Calu3 (cell line): Measurements from ENCODE around the gene NIT2. TPM values are rescaled to one million over a fixed set of nuclear protein-coding genes. Genes with fewer than 3 reads are reported as not detected.

Experiments used
- BruUV-seq: library from RNA; stranded (reverse); fragments of 400-500 nt; replicated peaks from 2 replicates; lab custom pipeline; 2021; lab: Mats Ljungman, UMichigan
- CTCF ChIA-PET: fragments of 300-600 bp; sonication (Branson Sonifier 250); formaldehyde crosslinking; loops from one replicate; lab custom pipeline; 2022; ENCODE audit warnings: antibody characterized with exemption; lab: Charles Lee
- DNase-seq: peaks from one replicate; pipeline ENCODE4 v3.0.0; 2022
- H3K27ac Mint-ChIP-seq: one replicate; pipeline ENCODE4 v1.8.0; 2022; ENCODE audit warnings: mixed read lengths; ENCODE audit not compliant: unreplicated experiment
- H3K27me3 Mint-ChIP-seq: one replicate; pipeline ENCODE4 v1.8.0; 2022; ENCODE audit warnings: mixed read lengths; ENCODE audit not compliant: unreplicated experiment
- H3K36me3 Mint-ChIP-seq: one replicate; pipeline ENCODE4 v1.8.0; 2022; ENCODE audit warnings: mild to moderate bottlenecking, moderate library complexity, mixed read lengths; ENCODE audit not compliant: insufficient read depth, unreplicated experiment
- H3K4me1 Mint-ChIP-seq: one replicate; pipeline ENCODE4 v1.8.0; 2022; ENCODE audit warnings: mild to moderate bottlenecking, low read depth, mixed read lengths; ENCODE audit not compliant: unreplicated experiment
- H3K4me3 Mint-ChIP-seq: one replicate; pipeline ENCODE4 v1.8.0; 2022; ENCODE audit warnings: mild to moderate bottlenecking, low read depth, moderate library complexity, mixed read lengths; ENCODE audit not compliant: unreplicated experiment
- H3K9me3 Mint-ChIP-seq: one replicate; pipeline ENCODE4 v1.8.0; 2022; ENCODE audit warnings: low read depth, mixed read lengths; ENCODE audit not compliant: unreplicated experiment
- intact Hi-C: fragments of 100-400 bp; cut with micrococcal nuclease; formaldehyde crosslinking; loops from one replicate; pipeline ENCODE4 v1.10.0; 2022; ENCODE audit not compliant: unreplicated experiment
- total RNA-seq: library from RNA; stranded (reverse); gene quantifications from 2 replicates; pipeline ENCODE4 v1.2.3, GENCODE V29; 2022
- TF ChIP-seq, protein P1 (sequence below): fragments of 200-600 bp; IDR thresholded peaks from one replicate; pipeline ENCODE4 v1.8.0; 2022; ENCODE audit warnings: antibody characterized with exemption; ENCODE audit not compliant: unreplicated experiment

Gene NIT2
- total RNA-seq, 1 experiment from 2014 or later: 57.4 TPM

DNA sequence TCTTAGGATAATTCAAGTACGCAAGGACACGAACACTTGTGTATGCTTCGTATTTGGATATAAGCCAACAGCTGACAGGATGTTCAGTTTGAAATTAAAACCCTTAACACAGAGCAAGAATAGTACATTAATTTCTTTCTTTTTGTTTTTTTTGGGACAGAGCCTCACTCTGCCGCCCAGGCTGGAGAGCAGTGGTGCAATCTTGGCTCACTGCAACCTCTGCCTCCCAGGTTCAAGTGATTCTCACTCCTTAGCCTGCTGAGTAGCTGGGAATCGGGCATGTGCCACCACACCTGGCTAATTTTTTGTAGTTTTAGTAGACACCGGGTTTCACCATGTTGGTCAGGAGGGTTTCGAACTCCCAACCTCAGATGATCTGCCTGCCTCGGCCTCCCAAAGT lies 33.9 kb downstream of the NIT2 start:
- Mint-ChIP-seq H3K27ac (no peak overlapping the region), H3K27me3 (no peaks in the 10 kb centered on the region), H3K36me3 (peaks cover 31% of the 10 kb centered on the region), H3K4me1 (no peaks in the 10 kb centered on the region), H3K9me3 (no peaks in the 10 kb centered on the region), H3K4me3 (no peak overlapping the region)
- CTCF ChIA-PET: no interaction called here
- BruUV-seq: no TSS peak
- intact Hi-C loops: no loop called here
- TF ChIP-seq, protein P1, sequence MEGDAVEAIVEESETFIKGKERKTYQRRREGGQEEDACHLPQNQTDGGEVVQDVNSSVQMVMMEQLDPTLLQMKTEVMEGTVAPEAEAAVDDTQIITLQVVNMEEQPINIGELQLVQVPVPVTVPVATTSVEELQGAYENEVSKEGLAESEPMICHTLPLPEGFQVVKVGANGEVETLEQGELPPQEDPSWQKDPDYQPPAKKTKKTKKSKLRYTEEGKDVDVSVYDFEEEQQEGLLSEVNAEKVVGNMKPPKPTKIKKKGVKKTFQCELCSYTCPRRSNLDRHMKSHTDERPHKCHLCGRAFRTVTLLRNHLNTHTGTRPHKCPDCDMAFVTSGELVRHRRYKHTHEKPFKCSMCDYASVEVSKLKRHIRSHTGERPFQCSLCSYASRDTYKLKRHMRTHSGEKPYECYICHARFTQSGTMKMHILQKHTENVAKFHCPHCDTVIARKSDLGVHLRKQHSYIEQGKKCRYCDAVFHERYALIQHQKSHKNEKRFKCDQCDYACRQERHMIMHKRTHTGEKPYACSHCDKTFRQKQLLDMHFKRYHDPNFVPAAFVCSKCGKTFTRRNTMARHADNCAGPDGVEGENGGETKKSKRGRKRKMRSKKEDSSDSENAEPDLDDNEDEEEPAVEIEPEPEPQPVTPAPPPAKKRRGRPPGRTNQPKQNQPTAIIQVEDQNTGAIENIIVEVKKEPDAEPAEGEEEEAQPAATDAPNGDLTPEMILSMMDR: no peak
- no peak for DNase-seq

DNA sequence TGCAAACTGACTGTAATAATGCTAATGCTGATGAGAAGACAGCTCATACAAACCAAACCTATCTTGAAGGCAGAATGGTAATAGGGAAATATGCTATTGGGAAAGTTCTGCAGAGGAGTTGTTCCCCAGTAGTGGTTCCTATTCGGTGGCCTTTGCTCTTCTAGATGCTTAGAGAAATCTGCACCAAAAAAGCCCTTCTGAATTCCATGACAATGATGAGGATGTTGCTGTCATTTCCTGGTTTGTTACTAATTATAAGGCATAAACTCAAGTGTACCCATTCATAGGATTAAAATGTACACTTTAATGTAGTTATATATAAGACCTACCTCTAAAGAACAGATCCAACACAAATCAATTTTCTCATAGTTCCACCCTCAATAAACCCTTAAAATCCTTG lies 36.2 kb downstream of the NIT2 start:
- no peaks in the 10 kb centered on the region for H3K9me3 Mint-ChIP-seq
- no peaks in the 10 kb centered on the region for H3K4me1 Mint-ChIP-seq
- CTCF ChIA-PET: no interaction called here
- no peak overlapping the region for H3K27ac Mint-ChIP-seq
- no peak overlapping the region for H3K4me3 Mint-ChIP-seq
- no peak for DNase-seq
- intact Hi-C loops: no loop called here
- BruUV-seq: no TSS peak
- TF ChIP-seq, protein P1: no peak
- no peaks in the 10 kb centered on the region for H3K27me3 Mint-ChIP-seq
- H3K36me3 Mint-ChIP-seq: peaks cover 31% of the 10 kb centered on the region

DNA sequence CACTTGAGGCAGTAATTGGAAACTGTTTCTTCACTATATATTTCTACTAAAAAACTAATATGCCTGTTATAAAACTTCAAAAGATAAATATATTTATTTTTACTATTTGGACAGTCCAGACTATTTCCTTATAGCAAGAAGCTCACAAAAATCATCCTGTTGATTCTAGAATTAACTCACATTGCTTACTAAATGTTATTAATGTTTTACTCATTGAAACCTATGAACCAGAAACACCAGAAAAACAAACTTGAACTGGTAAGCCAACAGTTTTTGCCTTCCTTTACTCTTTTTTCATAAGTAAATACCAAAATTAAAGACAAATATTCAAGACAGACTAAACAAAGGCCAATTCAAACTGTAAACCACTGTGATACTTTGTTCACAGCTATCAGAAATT lies 40.0 kb downstream of the NIT2 start:
- Mint-ChIP-seq H3K9me3 (no peaks in the 10 kb centered on the region), H3K4me1 (no peaks in the 10 kb centered on the region), H3K27ac (no peak overlapping the region), H3K27me3 (no peaks in the 10 kb centered on the region), H3K4me3 (no peak overlapping the region), H3K36me3 (peaks cover 22% of the 10 kb centered on the region)
- no peak for DNase-seq
- intact Hi-C loops: no loop called here
- CTCF ChIA-PET: interaction anchor here (0.5 kb wide), 1 partner anchor 1022 kb away, joined by 3 read pairs; no protein-coding TSS in a partner anchor
- no TSS peak for BruUV-seq
- TF ChIP-seq, protein P1: no peak

DNA sequence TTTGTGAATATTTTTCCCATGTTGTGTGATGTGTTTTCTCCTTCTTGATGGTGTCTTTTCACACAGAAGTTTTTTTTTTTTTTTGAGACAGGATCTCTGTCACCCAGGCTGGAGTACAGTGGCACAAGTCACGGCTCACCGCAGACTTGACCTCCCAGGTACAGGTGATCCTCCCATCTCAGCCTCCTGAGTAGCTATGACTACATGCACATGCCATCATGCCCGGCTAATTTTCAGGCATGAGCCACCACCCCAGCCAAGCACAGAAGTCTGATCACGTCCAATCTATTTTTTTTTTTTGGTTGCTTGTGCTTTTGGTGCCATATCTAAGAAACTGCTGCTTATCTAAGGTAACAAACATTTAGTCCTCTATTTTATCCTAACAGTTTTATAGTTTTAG lies 41.7 kb downstream of the NIT2 start:
- DNase-seq: no peak
- intact Hi-C loops: no loop called here
- Mint-ChIP-seq H3K36me3 (peaks cover 25% of the 10 kb centered on the region), H3K27ac (no peak overlapping the region), H3K9me3 (no peaks in the 10 kb centered on the region), H3K27me3 (no peaks in the 10 kb centered on the region), H3K4me1 (no peaks in the 10 kb centered on the region), H3K4me3 (no peak overlapping the region)
- BruUV-seq: no TSS peak
- CTCF ChIA-PET: interaction anchor here (0.7 kb wide), 1 partner anchor 444 kb away, joined by 5 read pairs; no protein-coding TSS in a partner anchor
- TF ChIP-seq, protein P1: no peak
